GM23338 (cell line): ENCODE measurements around the gene SIRPA. TPM values are rescaled to one million over a fixed set of nuclear protein-coding genes. Genes with fewer than 3 reads are reported as not detected.

Experiments used
- ATAC-seq: fragments of 200-7000 bp; cut with Tn5 transposase; 3 replicates; pipeline ENCODE4 v1.9.1; 2020
- DNase-seq: peaks from one replicate; pipeline ENCODE4 v3.0.0-alpha.2; 2015; ENCODE audit warnings: low spot score
- H2AFZ ChIP-seq: fragments of 200-600 bp; sonication (generic); 2 replicates; pipeline ENCODE4 v1.8.0; 2016; ENCODE audit warnings: antibody characterized with exemption, mild to moderate bottlenecking, moderate library complexity
- H3F3A ChIP-seq: fragments of 200-600 bp; sonication (generic); replicated peaks from 2 replicates; pipeline ENCODE4 v1.8.0; 2017; ENCODE audit warnings: antibody characterized with exemption, mixed run types, low read depth
- H3K27ac ChIP-seq: fragments of 200-600 bp; sonication (generic); 2 replicates; pipeline ENCODE4 v1.6.1; 2016; ENCODE audit warnings: low read depth
- H3K27me3 ChIP-seq: fragments of 200-600 bp; sonication (generic); 2 replicates; pipeline ENCODE4 v1.8.0; 2016; ENCODE audit warnings: mild to moderate bottlenecking, mixed run types, moderate library complexity; ENCODE audit not compliant: insufficient read depth
- H3K36me3 ChIP-seq: fragments of 200-600 bp; sonication (generic); 2 replicates; pipeline ENCODE4 v1.8.0; 2016; ENCODE audit warnings: mild to moderate bottlenecking; ENCODE audit not compliant: insufficient read depth
- H3K4me1 ChIP-seq: fragments of 200-600 bp; sonication (generic); 2 replicates; pipeline ENCODE4 v1.8.0; 2016; ENCODE audit warnings: mild to moderate bottlenecking, moderate library complexity; ENCODE audit not compliant: insufficient read depth
- H3K4me2 ChIP-seq: fragments of 200-600 bp; sonication (generic); 2 replicates; pipeline ENCODE4 v1.7.1; 2017; ENCODE audit warnings: mixed run types
- H3K4me3 ChIP-seq: fragments of 200-600 bp; sonication (generic); 2 replicates; pipeline ENCODE4 v1.6.1; 2016; ENCODE audit warnings: mixed run types
- H3K79me2 ChIP-seq: fragments of 200-600 bp; sonication (generic); replicated peaks from 2 replicates; pipeline ENCODE4 v1.8.0; 2017; ENCODE audit warnings: mild to moderate bottlenecking; ENCODE audit not compliant: insufficient read depth
- H3K9me2 ChIP-seq: fragments of 200-600 bp; sonication (generic); 2 replicates; pipeline ENCODE4 v1.8.0; 2017; ENCODE audit not compliant: insufficient read depth
- H4K20me1 ChIP-seq: fragments of 200-600 bp; sonication (generic); replicated peaks from 2 replicates; pipeline ENCODE4 v1.8.0; 2017; ENCODE audit warnings: mild to moderate bottlenecking; ENCODE audit not compliant: insufficient read depth
- H3K27ac Mint-ChIP-seq: 2 replicates; pipeline ENCODE4 v1.8.0; 2020; ENCODE audit warnings: inconsistent platforms, mild to moderate bottlenecking, moderate library complexity, mixed read lengths
- H3K27me3 Mint-ChIP-seq: 3 replicates; pipeline ENCODE4 v1.8.0; 2022; ENCODE audit warnings: low read depth, mild to moderate bottlenecking, moderate library complexity, mixed read lengths, inconsistent platforms; ENCODE audit not compliant: insufficient read depth, poor library complexity
- H3K36me3 Mint-ChIP-seq: 3 replicates; pipeline ENCODE4 v1.8.0; 2021; ENCODE audit warnings: low read depth, mild to moderate bottlenecking, inconsistent platforms, moderate library complexity, mixed read lengths
- H3K4me1 Mint-ChIP-seq: 3 replicates; pipeline ENCODE4 v1.8.0; 2020; ENCODE audit warnings: mild to moderate bottlenecking, inconsistent platforms, mixed read lengths
- H3K4me3 Mint-ChIP-seq: 3 replicates; pipeline ENCODE4 v1.8.0; 2021; ENCODE audit warnings: moderate library complexity, mild to moderate bottlenecking, inconsistent platforms, mixed read lengths
- H3K9me3 Mint-ChIP-seq: 3 replicates; pipeline ENCODE4 v1.8.0; 2020; ENCODE audit warnings: moderate library complexity, mild to moderate bottlenecking, inconsistent platforms, mixed read lengths
- CREB1 ChIP-seq: fragments of 250-450 bp; sonication (Bioruptor Pico); IDR thresholded peaks from 2 replicates; pipeline ENCODE4 v1.5.0; 2020; ENCODE audit warnings: low read depth, mild to moderate bottlenecking, moderate library complexity
- EZH2phosphoT487 ChIP-seq: fragments of 200-600 bp; sonication (generic); IDR thresholded peaks from one replicate; pipeline ENCODE4 v1.8.1; 2018; ENCODE audit warnings: antibody characterized with exemption; ENCODE audit not compliant: unreplicated experiment
- STAT1 ChIP-seq: IDR thresholded peaks from one replicate; pipeline ENCODE4 v1.6.1; 2016; ENCODE audit warnings: antibody characterized with exemption; ENCODE audit not compliant: unreplicated experiment
- ZNF114 ChIP-seq: fragments of 250-450 bp; sonication (Bioruptor Pico); IDR thresholded peaks from 2 replicates; pipeline ENCODE4 v1.5.0; 2020; ENCODE audit warnings: mild to moderate bottlenecking, moderate library complexity
- polyA plus RNA-seq: library from polyadenylated mRNA; unstranded; fragments of >200 nt; fragmentation: Nextera tagmentation; extraction: Ambion mirVana; gene quantifications from 2 replicates; pipeline ENCODE4 v1.2.1, GENCODE V29; 2016
- total RNA-seq: library from RNA; depleted of rRNA; stranded (reverse); fragments of >200 nt; shearing (Covaris generic); gene quantifications from 2 replicates; pipeline ENCODE4 v1.2.3, GENCODE V29; 2014
- TF ChIP-seq, protein P1 (sequence below), 2 experiments: fragments of 200-600 bp in 1 of 2; sonication (generic) in 1 of 2; conservative IDR thresholded peaks; 2 replicates each; pipeline versions ENCODE4 v1.5.1 to v1.6.1; 2016 to 2017; ENCODE audit warnings: antibody characterized with exemption in 2 of 2, low read depth in 2 of 2, mild to moderate bottlenecking in 2 of 2, moderate library complexity in 1 of 2
- TF ChIP-seq, protein P2 (sequence below): IDR thresholded peaks from 2 replicates; pipeline ENCODE4 v1.6.1; 2016; ENCODE audit warnings: antibody characterized with exemption
- TF ChIP-seq, protein P3 (sequence below): fragments of 250-450 bp; sonication (Bioruptor Pico); IDR thresholded peaks from 2 replicates; pipeline ENCODE4 v1.5.0; 2020; ENCODE audit warnings: mild to moderate bottlenecking, moderate library complexity

The SIRPA gene
- total and polyA plus RNA-seq, 2 experiments from 2014 or later, result 1.2 to 2.9 TPM

DNA sequence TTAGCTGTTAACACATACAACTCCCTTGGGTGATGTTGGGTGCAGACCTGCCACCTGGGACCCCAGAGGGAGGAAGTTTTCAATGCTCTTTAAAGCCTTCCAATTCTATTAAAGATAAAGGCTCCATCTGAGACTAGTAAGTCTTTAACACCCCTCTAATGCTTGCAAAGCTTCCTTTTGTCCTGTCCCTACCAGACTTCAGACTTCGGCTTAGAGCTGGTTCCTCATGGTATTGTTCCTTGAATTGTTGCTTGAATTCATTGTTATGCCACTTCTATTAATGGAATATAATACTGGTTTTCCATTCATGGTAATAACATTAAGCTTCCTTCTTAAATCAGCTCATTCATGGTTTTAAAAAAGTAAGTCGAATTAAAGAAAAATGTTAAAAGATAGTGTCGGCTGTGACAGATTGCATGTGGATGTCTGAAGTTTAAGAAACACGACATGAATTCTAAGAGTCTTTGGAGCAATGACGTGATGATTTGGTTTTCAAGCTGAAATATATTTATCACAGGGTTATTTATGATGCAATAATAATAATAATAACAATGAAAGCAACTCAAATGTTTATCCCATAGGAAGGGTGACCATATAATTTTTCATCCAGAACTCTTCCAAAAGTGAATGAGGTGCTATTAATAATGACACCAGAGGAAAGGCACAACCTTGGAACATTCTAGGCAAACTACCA lies 76.8 kb downstream of the SIRPA start:
- H3K36me3 ChIP-seq, result no peaks in the 10 kb centered on the region
- no peak for TF ChIP-seq CREB1 (CRISPR knock-in tag)
- TF ChIP-seq ZNF114 (CRISPR knock-in tag), result no peak
- TF ChIP-seq, protein P1, sequence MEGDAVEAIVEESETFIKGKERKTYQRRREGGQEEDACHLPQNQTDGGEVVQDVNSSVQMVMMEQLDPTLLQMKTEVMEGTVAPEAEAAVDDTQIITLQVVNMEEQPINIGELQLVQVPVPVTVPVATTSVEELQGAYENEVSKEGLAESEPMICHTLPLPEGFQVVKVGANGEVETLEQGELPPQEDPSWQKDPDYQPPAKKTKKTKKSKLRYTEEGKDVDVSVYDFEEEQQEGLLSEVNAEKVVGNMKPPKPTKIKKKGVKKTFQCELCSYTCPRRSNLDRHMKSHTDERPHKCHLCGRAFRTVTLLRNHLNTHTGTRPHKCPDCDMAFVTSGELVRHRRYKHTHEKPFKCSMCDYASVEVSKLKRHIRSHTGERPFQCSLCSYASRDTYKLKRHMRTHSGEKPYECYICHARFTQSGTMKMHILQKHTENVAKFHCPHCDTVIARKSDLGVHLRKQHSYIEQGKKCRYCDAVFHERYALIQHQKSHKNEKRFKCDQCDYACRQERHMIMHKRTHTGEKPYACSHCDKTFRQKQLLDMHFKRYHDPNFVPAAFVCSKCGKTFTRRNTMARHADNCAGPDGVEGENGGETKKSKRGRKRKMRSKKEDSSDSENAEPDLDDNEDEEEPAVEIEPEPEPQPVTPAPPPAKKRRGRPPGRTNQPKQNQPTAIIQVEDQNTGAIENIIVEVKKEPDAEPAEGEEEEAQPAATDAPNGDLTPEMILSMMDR (conservative IDR thresholded peaks at IDR 0.05; ENCODE audit: low read depth in 2 of 2), result no peak
- TF ChIP-seq, protein P2, sequence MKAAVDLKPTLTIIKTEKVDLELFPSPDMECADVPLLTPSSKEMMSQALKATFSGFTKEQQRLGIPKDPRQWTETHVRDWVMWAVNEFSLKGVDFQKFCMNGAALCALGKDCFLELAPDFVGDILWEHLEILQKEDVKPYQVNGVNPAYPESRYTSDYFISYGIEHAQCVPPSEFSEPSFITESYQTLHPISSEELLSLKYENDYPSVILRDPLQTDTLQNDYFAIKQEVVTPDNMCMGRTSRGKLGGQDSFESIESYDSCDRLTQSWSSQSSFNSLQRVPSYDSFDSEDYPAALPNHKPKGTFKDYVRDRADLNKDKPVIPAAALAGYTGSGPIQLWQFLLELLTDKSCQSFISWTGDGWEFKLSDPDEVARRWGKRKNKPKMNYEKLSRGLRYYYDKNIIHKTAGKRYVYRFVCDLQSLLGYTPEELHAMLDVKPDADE, result no peak
- TF ChIP-seq EZH2phosphoT487, result no peak
- TF ChIP-seq, protein P3, sequence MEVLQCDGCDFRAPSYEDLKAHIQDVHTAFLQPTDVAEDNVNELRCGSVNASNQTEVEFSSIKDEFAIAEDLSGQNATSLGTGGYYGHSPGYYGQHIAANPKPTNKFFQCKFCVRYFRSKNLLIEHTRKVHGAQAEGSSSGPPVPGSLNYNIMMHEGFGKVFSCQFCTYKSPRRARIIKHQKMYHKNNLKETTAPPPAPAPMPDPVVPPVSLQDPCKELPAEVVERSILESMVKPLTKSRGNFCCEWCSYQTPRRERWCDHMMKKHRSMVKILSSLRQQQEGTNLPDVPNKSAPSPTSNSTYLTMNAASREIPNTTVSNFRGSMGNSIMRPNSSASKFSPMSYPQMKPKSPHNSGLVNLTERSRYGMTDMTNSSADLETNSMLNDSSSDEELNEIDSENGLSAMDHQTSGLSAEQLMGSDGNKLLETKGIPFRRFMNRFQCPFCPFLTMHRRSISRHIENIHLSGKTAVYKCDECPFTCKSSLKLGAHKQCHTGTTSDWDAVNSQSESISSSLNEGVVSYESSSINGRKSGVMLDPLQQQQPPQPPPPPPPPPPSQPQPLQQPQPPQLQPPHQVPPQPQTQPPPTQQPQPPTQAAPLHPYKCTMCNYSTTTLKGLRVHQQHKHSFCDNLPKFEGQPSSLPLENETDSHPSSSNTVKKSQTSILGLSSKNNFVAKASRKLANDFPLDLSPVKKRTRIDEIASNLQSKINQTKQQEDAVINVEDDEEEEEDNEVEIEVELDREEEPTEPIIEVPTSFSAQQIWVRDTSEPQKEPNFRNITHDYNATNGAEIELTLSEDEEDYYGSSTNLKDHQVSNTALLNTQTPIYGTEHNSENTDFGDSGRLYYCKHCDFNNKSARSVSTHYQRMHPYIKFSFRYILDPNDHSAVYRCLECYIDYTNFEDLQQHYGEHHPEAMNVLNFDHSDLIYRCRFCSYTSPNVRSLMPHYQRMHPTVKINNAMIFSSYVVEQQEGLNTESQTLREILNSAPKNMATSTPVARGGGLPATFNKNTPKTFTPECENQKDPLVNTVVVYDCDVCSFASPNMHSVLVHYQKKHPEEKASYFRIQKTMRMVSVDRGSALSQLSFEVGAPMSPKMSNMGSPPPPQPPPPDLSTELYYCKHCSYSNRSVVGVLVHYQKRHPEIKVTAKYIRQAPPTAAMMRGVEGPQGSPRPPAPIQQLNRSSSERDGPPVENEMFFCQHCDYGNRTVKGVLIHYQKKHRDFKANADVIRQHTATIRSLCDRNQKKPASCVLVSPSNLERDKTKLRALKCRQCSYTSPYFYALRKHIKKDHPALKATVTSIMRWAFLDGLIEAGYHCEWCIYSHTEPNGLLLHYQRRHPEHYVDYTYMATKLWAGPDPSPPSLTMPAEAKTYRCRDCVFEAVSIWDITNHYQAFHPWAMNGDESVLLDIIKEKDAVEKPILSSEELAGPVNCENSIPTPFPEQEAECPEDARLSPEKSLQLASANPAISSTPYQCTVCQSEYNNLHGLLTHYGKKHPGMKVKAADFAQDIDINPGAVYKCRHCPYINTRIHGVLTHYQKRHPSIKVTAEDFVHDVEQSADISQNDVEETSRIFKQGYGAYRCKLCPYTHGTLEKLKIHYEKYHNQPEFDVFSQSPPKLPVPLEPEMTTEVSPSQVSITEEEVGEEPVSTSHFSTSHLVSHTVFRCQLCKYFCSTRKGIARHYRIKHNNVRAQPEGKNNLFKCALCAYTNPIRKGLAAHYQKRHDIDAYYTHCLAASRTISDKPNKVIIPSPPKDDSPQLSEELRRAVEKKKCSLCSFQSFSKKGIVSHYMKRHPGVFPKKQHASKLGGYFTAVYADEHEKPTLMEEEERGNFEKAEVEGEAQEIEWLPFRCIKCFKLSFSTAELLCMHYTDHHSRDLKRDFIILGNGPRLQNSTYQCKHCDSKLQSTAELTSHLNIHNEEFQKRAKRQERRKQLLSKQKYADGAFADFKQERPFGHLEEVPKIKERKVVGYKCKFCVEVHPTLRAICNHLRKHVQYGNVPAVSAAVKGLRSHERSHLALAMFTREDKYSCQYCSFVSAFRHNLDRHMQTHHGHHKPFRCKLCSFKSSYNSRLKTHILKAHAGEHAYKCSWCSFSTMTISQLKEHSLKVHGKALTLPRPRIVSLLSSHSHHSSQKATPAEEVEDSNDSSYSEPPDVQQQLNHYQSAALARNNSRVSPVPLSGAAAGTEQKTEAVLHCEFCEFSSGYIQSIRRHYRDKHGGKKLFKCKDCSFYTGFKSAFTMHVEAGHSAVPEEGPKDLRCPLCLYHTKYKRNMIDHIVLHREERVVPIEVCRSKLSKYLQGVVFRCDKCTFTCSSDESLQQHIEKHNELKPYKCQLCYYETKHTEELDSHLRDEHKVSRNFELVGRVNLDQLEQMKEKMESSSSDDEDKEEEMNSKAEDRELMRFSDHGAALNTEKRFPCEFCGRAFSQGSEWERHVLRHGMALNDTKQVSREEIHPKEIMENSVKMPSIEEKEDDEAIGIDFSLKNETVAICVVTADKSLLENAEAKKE, result no peak
- TF ChIP-seq STAT1, result no peak
- Mint-ChIP-seq H3K9me3 (no peaks in the 10 kb centered on the region), H3K4me1 (peaks cover 8% of the 10 kb centered on the region), H3K27ac (no peak overlapping the region), H3K36me3 (no peaks in the 10 kb centered on the region), H3K4me3 (no peak overlapping the region), H3K27me3 (peaks cover 9% of the 10 kb centered on the region)
- H3K27ac ChIP-seq, result no peak overlapping the region
- ATAC-seq, result peak; percentile 67
- no peaks in the 10 kb centered on the region for H3K79me2 ChIP-seq
- H3K4me1 ChIP-seq, result no peaks in the 10 kb centered on the region
- no peaks in the 10 kb centered on the region for H4K20me1 ChIP-seq
- H3F3A ChIP-seq, result no peaks in the 10 kb centered on the region
- no peak for DNase-seq
- H3K4me3 ChIP-seq, result no peak overlapping the region
- H3K4me2 ChIP-seq, result no peak overlapping the region
- H3K27me3 ChIP-seq, result no peaks in the 10 kb centered on the region
- no peaks in the 10 kb centered on the region for H3K9me2 ChIP-seq
- no peak overlapping the region for H2AFZ ChIP-seq
